ENCODE measurements around the gene RPS4Y1.
"Not testable (repeated sequence)": the region's sequence is repeated elsewhere in the genome, so short reads cannot be mapped to it uniquely, and the experiment has no call there.

RPS4Y1 gene

DNA sequence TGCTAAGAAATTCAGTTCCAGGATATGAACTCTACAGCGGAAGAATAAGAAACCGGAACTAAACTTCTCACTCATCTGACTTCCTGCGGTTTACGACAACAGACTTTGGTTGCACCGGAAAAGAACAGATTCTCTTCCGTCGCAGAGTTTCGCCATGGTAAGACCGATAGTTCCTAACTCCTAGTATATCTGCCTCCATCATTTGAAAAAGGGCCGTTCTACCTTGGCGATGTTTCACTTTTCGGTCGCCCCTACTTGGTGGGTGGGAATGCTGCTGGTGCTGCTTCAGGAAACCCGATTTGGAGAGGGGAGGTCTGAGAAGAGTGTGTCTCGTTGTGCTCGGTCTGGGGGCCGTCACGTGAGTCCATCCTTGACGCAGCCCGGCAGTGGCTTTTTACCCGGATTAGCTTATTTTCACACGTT, at the start of gene RPS4Y1:
Gene RPS4Y1, plus strand, starts transcription at position 132 of the 423 bp plus-strand sequence. Its CDS starts 23 bp downstream, at position 155.
- Histone ChIP-seq H3K4me3 (peak within 1 kb of the TSS in 6 of 7 experiments; percentile 42 to 60 (median 58)), H3K27ac (peak within 1 kb of the TSS in 10 of 21 experiments; percentile 21 to 75 (median 52))

GRCh38 chrY:2796977-2797523, 44.4 kb upstream of the RPS4Y1 start:
- no peak overlapping the region for H3K27ac ChIP-seq

GRCh38 chrY:2797991-2798390, 43.4 kb upstream of the RPS4Y1 start:
- no peak overlapping the region for H3K4me3 ChIP-seq
- H3K27ac ChIP-seq, result no peak overlapping the region

More at GRCh38 chrY:2796977-2797523, 44.4 kb upstream of the RPS4Y1 start:
- no peak overlapping the region for H3K4me3 ChIP-seq

DNA sequence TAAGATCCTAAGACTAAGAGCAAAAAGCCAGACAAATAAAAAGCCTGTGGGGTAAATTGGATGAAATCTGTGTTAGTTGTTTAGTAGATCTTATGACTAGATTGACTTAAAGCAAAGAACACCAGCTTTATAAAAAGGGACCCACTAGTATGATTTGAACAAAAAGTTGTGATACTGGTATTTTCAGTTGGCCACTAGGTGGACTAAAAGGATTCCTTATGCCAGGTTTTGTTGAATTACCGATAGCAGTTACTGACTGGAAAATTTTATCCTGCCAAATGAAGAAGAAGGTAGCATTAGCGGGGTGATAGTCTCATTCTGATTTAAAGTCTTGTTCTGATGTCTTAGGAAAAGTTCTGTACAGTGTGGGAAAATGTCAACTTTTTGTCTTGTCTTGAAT, 41.2 kb upstream of the RPS4Y1 start:
- H3K4me3 ChIP-seq, result no peak overlapping the region
- H3K27ac ChIP-seq, result no peak overlapping the region

GRCh38 chrY:2817146-2817896, 24.1 kb upstream of the RPS4Y1 start:
- H3K27ac ChIP-seq, H3K4me3 ChIP-seq: not testable (repeated sequence)

DNA sequence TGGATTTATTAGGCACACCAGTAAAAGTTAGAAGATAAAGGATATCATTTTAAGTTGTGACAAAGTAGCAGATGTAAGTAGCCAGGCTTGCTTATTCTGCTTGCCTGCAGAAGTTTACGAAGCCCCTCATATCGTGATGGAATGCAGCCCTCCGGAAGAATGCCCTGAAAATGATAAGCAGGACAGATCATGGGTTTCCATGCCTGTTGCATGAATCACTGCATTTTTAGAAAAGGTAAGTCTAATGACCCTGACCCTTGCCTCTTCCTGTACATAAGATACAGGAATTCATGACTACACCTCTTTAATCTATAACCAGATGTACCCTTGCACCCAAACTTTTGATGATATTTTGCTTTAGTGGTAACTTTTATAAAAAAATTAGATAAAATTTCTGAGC, 16.9 kb upstream of the RPS4Y1 start:
- Histone ChIP-seq H3K4me3 (no peak overlapping the region), H3K27ac (no peak overlapping the region)

- no peak overlapping the region for H3K27ac ChIP-seq
- no peak overlapping the region for H3K4me3 ChIP-seq
Observed at GRCh38 chrY:2828497-2828896, 12.9 kb upstream of the RPS4Y1 start.

- H3K27ac ChIP-seq, result no peak overlapping the region
- H3K4me3 ChIP-seq, result no peak overlapping the region
Observed at GRCh38 chrY:2835230-2835629, 6.2 kb upstream of the RPS4Y1 start.

- H3K27ac ChIP-seq, result no peak overlapping the region
- no peak overlapping the region for H3K4me3 ChIP-seq
Observed at GRCh38 chrY:2837078-2837477, 4.3 kb upstream of the RPS4Y1 start.

- H3K27ac ChIP-seq, result no peak overlapping the region
- no peak overlapping the region for H3K4me3 ChIP-seq
Observed at GRCh38 chrY:2837932-2838331, 3.5 kb upstream of the RPS4Y1 start.

GRCh38 chrY:2846791-2847190, 5.4 kb downstream of the RPS4Y1 start:
- H3K4me3 ChIP-seq, result no peak overlapping the region
- no peak overlapping the region for H3K27ac ChIP-seq

- no peak overlapping the region for H3K4me3 ChIP-seq
- no peak overlapping the region for H3K27ac ChIP-seq
Observed at GRCh38 chrY:2848384-2848783, 7.0 kb downstream of the RPS4Y1 start.

DNA sequence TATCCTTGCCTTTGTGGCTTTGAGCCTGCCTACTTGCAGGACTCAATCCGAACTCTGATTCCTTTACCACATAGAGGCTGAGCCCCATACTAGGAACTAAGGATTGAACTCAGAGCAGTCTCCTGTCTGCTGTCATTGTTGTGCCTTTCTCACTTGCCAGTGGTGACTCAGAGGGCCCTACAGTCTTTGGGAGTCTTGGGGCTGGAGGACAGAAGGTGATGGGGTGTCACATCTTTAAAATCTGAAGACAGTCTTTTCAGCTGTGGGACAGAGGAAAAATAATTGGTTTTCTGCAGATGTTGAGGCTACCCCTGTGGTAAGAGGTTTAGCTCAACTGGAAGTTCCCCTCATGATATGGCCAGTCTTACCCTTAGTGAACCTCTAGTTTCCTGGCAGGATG, 8.0 kb downstream of the RPS4Y1 start:
- Histone ChIP-seq H3K4me3 (no peak overlapping the region), H3K27ac (no peak overlapping the region)

DNA sequence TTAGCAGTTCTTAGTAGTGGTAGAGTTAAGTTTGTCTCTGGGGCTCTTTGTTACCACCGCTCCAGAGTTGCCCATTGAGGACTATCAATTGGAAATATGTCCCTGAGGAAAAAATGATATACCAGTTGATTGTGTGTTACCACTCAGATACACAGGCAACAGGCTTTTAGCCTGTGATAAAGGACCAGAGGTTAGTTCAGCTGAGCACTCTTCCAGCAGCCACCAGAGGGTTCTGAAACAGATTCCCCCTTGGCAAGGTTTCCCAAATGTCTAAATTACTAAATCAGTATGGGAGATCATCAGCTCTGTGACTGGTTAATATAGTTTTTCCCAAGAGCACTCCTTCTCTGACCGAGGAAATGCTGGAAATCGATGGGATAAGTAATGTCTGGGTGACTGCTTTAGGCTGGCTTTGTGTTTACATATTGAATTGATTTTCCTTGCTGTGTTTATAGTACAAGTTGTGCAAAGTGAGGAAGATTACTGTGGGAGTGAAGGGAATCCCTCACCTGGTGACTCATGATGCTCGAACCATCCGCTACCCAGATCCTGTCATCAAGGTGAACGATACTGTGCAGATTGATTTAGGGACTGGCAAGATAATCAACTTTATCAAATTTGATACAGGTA, 12.9 kb downstream of the RPS4Y1 start:
- Histone ChIP-seq H3K27ac (no peak overlapping the region), H3K4me3 (no peak overlapping the region)

GRCh38 chrY:2857068-2857467, 15.7 kb downstream of the RPS4Y1 start:
- Histone ChIP-seq H3K4me3 (no peak overlapping the region), H3K27ac (no peak overlapping the region)

DNA sequence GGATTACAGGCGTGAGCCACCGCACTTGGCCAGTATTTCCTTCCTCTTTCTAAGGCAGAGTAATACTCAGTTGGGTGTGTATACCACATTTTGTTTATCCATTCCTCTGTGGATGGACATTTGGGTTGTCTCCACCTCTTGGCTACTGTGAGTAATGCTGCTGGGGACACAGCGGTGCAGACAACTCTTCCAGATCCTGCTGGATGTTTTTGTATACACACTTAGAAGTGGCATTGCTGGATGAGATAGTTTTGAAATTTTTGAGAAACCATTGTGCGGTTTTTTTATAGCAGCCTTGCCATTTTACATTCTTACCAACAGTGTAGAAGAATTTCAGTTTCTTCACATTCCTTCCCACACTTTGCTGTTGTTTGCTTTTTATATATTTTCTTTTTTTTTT, 16.3 kb downstream of the RPS4Y1 start:
- H3K27ac ChIP-seq, result no peak overlapping the region
- no peak overlapping the region for H3K4me3 ChIP-seq

DNA sequence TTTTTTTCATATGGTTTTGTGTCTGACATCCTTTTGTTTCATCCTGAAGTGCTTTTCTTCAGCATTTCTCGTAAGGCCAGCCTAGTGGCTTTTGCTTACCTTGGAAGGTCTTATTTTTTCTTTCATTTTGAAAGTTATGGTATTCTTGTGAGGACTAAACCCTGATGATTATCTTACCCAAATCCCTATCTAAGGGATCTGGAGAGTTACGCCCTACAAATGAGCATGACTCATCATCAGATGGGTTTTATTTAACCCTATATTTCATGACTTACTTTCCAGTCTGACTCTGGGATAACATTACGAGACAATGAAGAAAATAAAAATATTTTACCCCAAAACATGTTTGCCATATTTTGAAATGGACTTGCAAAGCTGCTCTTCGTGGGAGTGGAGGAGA, 18.4 kb downstream of the RPS4Y1 start:
- H3K27ac ChIP-seq, result no peak overlapping the region

GRCh38 chrY:2860511-2860910, 19.1 kb downstream of the RPS4Y1 start:
- Histone ChIP-seq H3K27ac (no peak overlapping the region), H3K4me3 (no peak overlapping the region)

More for the DNA sequence above, 18.4 kb downstream of the RPS4Y1 start:
- H3K4me3 ChIP-seq, result no peak overlapping the region

GRCh38 chrY:2866581-2866980, 25.2 kb downstream of the RPS4Y1 start:
- H3K27ac ChIP-seq, result no peak overlapping the region
- H3K4me3 ChIP-seq, result no peak overlapping the region

GRCh38 chrY:2867469-2867868, 26.1 kb downstream of the RPS4Y1 start:
- no peak overlapping the region for H3K27ac ChIP-seq
- H3K4me3 ChIP-seq, result no peak overlapping the region

DNA sequence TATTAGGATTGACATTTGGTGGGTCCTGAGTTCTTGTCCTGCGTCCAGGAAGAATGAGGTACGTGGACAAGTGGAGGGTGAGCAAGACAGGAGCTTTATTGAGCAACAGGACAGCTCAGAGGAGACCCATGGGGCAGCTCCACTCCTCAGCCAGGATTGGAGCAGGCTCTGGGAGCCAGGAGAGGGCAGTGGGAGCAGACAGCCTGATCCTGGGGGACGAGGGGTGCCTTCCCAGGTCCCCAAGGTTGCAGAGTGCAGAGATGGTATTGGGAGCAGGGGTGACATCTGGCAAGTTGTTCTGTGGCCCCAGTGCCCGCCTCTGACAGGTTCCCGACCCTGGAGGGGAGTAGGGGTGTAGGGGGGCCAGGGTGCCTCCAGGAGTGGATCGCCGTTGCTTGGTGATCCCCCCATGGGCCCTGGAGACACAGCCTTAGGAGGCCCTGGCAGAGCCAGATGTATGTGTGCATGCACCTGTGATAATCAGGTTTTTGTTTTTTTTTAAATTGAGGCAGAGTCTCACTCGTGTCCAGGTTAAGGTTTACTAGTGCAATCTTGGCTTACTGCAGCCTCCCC, 26.7 kb downstream of the RPS4Y1 start:
- Histone ChIP-seq H3K27ac (no peak overlapping the region), H3K4me3 (no peak overlapping the region)
